22Rv1 (cell line): ENCODE measurements around the gene THNSL1.

ENCODE experiments used
- CTCF ChIP-seq: fragments of 450-650 bp; IDR thresholded peaks from 2 replicates; pipeline ENCODE4 v1.5.1; 2017; ENCODE audit warnings: mild to moderate bottlenecking
- ZFX ChIP-seq: fragments of 450-650 bp; IDR thresholded peaks from 2 replicates; pipeline ENCODE4 v1.6.1; 2017; ENCODE audit warnings: antibody characterized with exemption, borderline replicate concordance

- TF ChIP-seq CTCF, result no peak
- TF ChIP-seq ZFX, result no peak
These were observed 43.2 kb upstream of the THNSL1 start for GRCh38 chr10:24973163-24973562.
